Lung (tissue), 12 donors: ENCODE results near the gene RFX4. TPM values are rescaled to one million over a fixed set of nuclear protein-coding genes. Genes with fewer than 3 reads are reported as not detected.
"Not testable (repeated sequence)": the region's sequence is repeated elsewhere in the genome, so short reads cannot be mapped to it uniquely, and the experiment has no call there.

Experiments
- ATAC-seq: fragments of 200-7000 bp; cut with Tn5 transposase; one replicate; pipeline ENCODE4 v1.9.1; 2020; ENCODE audit warnings: moderate number of reproducible peaks; ENCODE audit not compliant: insufficient read depth, low FRiP score
- DNase-seq, 3 donors: peaks; one replicate each; pipeline ENCODE4 v3.0.0-alpha.2; 2013 to 2017
- H3K27ac ChIP-seq, 2 donors: one replicate each; pipeline ENCODE4 v1.5.1; 2013; ENCODE audit warnings: mild to moderate bottlenecking in 2 of 2, moderate library complexity in 2 of 2, control low read depth in 1 of 2, inconsistent platforms in 1 of 2, low read depth in 1 of 2, low read length in 1 of 2
- H3K27me3 ChIP-seq, 3 donors: one replicate each; pipeline ENCODE4 v1.5.1; 2013; ENCODE audit warnings: low read length in 2 of 3; ENCODE audit not compliant: control insufficient read depth in 3 of 3, insufficient read depth in 3 of 3
- H3K36me3 ChIP-seq, 4 donors: one replicate each; pipeline ENCODE4 v1.5.1; 2013; ENCODE audit warnings: low read length in 4 of 4, mild to moderate bottlenecking in 1 of 4, moderate library complexity in 1 of 4; ENCODE audit not compliant: control insufficient read depth in 4 of 4, insufficient read depth in 4 of 4
- H3K4me1 ChIP-seq, 5 donors: one replicate each; pipeline ENCODE4 v1.5.1; 2013; ENCODE audit warnings: low read length in 5 of 5, mild to moderate bottlenecking in 2 of 5, moderate library complexity in 1 of 5; ENCODE audit not compliant: control insufficient read depth in 5 of 5, insufficient read depth in 5 of 5
- H3K4me3 ChIP-seq: one replicate; pipeline ENCODE4 v1.5.1; 2013; ENCODE audit warnings: mild to moderate bottlenecking, control low read depth, moderate library complexity
- H3K9ac ChIP-seq, 2 donors: one replicate each; pipeline ENCODE4 v1.5.1; 2013; ENCODE audit warnings: low read length in 2 of 2, control low read depth in 1 of 2; ENCODE audit not compliant: insufficient read depth in 1 of 2
- H3K9me3 ChIP-seq, 4 donors: one replicate each; pipeline ENCODE4 v1.5.1; 2013; ENCODE audit warnings: low read length in 3 of 4, mild to moderate bottlenecking in 1 of 4, moderate library complexity in 1 of 4; ENCODE audit not compliant: control insufficient read depth in 4 of 4, insufficient read depth in 3 of 4
- WGBS, 2 donors: extraction: QIAGEN DNeasy Blood & Tissue Kit; methylation state at CpG; one replicate each; pipeline ENCODE4 v1.1.7; 2013; 5-methylcytosine and 5-hydroxymethylcytosine counted together
- polyA plus RNA-seq, 2 donors: library from polyadenylated mRNA; stranded (reverse); fragments of 200-250 nt; gene quantifications; one replicate each; pipeline ENCODE4 v1.2.1, GENCODE V29; 2013
- total RNA-seq, 2 donors: library from RNA; depleted of rRNA in 1 of 2; stranded (reverse); fragments of >200 nt in 1 of 2; gene quantifications; one replicate each; pipeline ENCODE4 v1.2.1, GENCODE V29; 2014 to 2021
- TF ChIP-seq, protein P1 (sequence below): IDR thresholded peaks from 2 replicates; pipeline ENCODE4 v1.5.1; 2012; ENCODE audit warnings: mild to moderate bottlenecking; ENCODE audit errors: control extremely low read depth, extremely low read depth
- donor health status: control.
- donor health status: control.
- donor health status: Bipolar disorder and iron deficiency.
- donor health status: healthy.
- donor health status: DM: yes; HTN: yes; CAD: no.

RFX4 gene
- total and polyA plus RNA-seq, 4 donors: not detected

DNA sequence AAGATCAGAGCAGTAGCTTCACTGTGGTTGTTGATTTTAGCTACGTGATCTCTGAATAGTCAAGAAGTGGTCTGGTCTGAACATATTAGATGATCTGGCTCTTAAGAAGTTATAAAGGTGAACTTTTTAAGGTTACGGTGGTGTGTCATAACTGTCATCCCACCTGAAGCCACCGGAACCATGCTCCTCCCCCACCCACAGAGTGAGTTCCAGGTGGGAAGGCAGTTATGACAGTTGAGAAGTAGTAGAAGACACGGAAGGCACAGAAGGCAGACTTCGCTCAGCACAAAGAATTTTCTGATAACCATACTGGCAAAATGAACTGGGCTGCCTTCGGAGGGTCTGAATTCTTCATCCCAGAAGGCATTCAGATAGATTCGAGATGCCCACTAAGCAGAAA lies 101.7 kb downstream of the RFX4 start:
- no peak overlapping the region for H3K4me3 ChIP-seq
- H3K27me3 ChIP-seq: peaks cover 0 to 4% (median 0%) of the 10 kb centered on the region in 3 donors
- 81 to 95% methylated on average over 7 of the region's 7 CpGs for WGBS, 2 donors
- no peaks in the 10 kb centered on the region for H3K4me1 ChIP-seq
- H3K36me3 ChIP-seq: no peaks in the 10 kb centered on the region
- no peak overlapping the region for H3K9ac ChIP-seq
- ATAC-seq (no peak), DNase-seq (no peak)
- TF ChIP-seq, protein P1, sequence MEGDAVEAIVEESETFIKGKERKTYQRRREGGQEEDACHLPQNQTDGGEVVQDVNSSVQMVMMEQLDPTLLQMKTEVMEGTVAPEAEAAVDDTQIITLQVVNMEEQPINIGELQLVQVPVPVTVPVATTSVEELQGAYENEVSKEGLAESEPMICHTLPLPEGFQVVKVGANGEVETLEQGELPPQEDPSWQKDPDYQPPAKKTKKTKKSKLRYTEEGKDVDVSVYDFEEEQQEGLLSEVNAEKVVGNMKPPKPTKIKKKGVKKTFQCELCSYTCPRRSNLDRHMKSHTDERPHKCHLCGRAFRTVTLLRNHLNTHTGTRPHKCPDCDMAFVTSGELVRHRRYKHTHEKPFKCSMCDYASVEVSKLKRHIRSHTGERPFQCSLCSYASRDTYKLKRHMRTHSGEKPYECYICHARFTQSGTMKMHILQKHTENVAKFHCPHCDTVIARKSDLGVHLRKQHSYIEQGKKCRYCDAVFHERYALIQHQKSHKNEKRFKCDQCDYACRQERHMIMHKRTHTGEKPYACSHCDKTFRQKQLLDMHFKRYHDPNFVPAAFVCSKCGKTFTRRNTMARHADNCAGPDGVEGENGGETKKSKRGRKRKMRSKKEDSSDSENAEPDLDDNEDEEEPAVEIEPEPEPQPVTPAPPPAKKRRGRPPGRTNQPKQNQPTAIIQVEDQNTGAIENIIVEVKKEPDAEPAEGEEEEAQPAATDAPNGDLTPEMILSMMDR: no peak
- H3K9me3 ChIP-seq: no peaks in the 10 kb centered on the region
- no peak overlapping the region for H3K27ac ChIP-seq

DNA sequence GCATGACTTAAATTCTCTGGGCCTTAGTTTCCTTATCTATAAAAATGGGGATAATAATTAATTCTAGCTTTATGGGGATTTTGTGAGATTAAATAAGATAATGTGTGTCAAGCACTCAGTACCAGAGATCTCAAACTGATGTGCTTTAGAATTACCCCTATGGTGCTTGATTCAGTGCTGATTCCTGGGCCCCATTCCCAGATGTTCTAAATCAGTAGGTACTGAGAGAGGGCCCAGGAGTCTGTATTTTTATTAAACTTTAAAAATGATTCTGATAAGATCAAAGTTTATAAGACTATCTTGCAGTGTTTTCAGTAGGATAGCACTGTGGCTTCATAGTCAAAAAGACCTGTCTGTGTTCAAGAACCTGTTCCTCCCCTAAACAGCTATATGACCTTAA lies 102.6 kb downstream of the RFX4 start:
- Histone ChIP-seq H3K4me1 (no peaks in the 10 kb centered on the region), H3K27ac (no peak overlapping the region), H3K4me3 (no peak overlapping the region), H3K36me3 (no peaks in the 10 kb centered on the region), H3K27me3 (peaks cover 0 to under 1% (median 0%) of the 10 kb centered on the region in 3 donors), H3K9me3 (no peaks in the 10 kb centered on the region), H3K9ac (no peak overlapping the region)
- TF ChIP-seq, protein P1: no peak
- no peak for DNase-seq
- no peak for ATAC-seq

DNA sequence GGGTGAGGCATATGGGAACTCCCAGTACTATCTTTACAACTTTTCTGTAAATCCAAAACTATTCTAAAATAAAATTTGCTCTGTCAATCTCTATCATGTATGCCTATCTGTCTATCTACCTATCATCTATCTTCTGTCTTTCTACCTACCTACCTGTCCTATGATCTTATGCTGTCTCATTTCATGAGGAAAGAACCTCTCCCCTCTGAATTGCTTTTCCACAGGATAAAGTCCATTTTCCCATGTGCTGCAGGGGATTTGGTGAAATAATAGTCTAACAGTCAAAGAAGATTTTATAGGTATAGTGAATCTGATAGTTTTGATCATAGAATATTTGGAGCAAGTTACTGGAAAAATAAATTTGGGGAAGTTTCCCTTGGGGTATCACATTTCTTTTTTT lies 104.9 kb downstream of the RFX4 start:
- ATAC-seq (no peak), DNase-seq (no peak)
- Histone ChIP-seq H3K4me1 (no peaks in the 10 kb centered on the region), H3K9ac (no peak overlapping the region), H3K27ac (no peak overlapping the region), H3K9me3 (no peaks in the 10 kb centered on the region), H3K4me3 (no peak overlapping the region), H3K27me3 (no peaks in the 10 kb centered on the region), H3K36me3 (no peaks in the 10 kb centered on the region)
- TF ChIP-seq, protein P1: no peak

DNA sequence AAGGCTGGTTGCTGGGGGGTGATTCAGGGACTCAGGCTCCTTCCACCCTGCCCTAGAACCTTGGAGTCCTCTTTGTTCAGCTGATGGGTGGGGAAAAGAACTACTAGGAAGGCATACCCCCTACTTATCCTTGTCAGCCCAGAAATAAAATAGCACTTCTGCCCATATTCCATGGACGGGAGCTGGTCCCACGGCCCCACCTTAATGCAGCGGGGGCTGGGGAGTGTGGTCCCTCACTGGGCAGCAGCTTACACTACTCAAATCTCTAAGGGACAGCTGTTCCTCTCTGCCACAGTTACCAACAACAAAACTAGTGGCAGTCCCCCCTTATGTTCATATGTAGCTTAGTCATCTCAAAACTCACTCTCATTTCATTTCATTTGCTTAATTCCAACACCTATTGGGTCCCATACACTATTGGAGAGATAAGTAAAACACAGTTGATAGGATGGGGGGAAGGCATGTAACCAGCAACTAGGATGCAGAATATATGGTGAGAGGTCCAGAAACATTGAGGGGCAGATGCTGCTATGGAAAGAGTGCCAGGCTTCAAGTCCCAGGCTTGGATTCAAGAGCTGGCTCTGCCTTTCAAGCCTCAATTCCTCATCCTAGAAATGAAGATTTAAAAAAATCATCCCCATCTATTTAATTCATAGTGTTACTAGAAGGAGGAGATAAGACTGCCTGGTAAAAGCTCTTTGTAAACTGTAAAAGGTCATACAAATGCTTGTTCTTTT lies 107.9 kb downstream of the RFX4 start:
- TF ChIP-seq, protein P1: no peak
- DNase-seq: no peak
- no peak overlapping the region for H3K4me3 ChIP-seq
- 87 to 94% methylated on average over 3 of the region's 3 CpGs for WGBS, 2 donors
- ATAC-seq: no peak
- H3K27ac ChIP-seq: no peak overlapping the region
- H3K36me3 ChIP-seq: no peaks in the 10 kb centered on the region
- no peaks in the 10 kb centered on the region for H3K4me1 ChIP-seq
- no peak overlapping the region for H3K9ac ChIP-seq
- H3K9me3 ChIP-seq: no peaks in the 10 kb centered on the region
- H3K27me3 ChIP-seq: no peaks in the 10 kb centered on the region

DNA sequence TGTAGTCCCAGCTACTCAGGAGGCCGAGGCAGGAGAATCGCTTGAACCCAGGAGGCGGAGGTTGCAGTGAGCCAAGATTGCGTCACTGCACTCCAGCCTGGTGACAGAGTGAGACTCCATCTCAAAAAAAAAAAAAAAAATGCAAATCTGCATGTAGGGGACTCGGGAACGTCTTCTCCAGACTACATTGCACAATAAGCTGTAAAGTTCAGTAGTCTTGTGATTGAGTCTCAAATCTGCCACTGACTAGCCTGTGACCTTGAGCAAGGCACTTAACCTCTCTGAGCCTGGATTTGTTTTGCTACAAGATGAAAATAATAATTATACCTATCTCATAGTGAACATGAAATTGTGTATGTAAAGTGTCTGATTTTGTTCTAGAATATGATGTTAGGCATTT lies 109.2 kb downstream of the RFX4 start:
- H3K9me3 ChIP-seq, DNase-seq, H3K27me3 ChIP-seq, H3K27ac ChIP-seq, ATAC-seq, H3K4me3 ChIP-seq, H3K36me3 ChIP-seq, H3K9ac ChIP-seq, H3K4me1 ChIP-seq: not testable (repeated sequence)
- 85 to 92% methylated on average over 6 of the region's 6 CpGs for WGBS, 2 donors
